ENCODE results near the gene GTPBP4. TPM values are rescaled to one million over a fixed set of nuclear protein-coding genes. Genes with fewer than 3 reads are reported as not detected.

GTPBP4 gene
- total RNA-seq, 1 donor from 2014 or later: 66.5 TPM

DNA sequence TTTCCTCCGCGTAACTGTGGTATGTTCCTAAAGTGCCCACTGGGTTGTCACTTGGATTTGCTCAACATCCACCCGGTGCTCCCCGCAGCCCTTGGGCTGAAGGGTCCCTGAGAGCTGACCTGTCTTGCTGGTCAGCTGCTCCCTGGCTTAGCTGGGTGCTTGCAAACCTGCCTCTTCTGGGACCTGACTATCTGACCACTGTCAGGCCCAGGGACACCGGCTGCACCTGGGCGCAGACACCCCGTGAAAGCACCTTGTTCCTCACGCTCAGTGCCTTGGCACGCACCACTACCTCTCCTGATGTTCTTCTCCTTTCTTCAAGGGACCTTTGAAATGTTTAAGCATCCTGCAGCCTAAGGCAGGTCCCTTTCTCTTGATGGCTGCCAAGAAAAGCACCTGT, 30.1 kb upstream of the GTPBP4 start:
- H3K4me3 ChIP-seq (ENCODE audit: low read depth, low read length): no peak overlapping the region
- no peak for DNase-seq (ENCODE audit: low read depth)
- TF ChIP-seq, protein P1, sequence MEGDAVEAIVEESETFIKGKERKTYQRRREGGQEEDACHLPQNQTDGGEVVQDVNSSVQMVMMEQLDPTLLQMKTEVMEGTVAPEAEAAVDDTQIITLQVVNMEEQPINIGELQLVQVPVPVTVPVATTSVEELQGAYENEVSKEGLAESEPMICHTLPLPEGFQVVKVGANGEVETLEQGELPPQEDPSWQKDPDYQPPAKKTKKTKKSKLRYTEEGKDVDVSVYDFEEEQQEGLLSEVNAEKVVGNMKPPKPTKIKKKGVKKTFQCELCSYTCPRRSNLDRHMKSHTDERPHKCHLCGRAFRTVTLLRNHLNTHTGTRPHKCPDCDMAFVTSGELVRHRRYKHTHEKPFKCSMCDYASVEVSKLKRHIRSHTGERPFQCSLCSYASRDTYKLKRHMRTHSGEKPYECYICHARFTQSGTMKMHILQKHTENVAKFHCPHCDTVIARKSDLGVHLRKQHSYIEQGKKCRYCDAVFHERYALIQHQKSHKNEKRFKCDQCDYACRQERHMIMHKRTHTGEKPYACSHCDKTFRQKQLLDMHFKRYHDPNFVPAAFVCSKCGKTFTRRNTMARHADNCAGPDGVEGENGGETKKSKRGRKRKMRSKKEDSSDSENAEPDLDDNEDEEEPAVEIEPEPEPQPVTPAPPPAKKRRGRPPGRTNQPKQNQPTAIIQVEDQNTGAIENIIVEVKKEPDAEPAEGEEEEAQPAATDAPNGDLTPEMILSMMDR (conservative IDR thresholded peaks at IDR 0.05; ENCODE audit: low read depth, low read length): no peak

DNA sequence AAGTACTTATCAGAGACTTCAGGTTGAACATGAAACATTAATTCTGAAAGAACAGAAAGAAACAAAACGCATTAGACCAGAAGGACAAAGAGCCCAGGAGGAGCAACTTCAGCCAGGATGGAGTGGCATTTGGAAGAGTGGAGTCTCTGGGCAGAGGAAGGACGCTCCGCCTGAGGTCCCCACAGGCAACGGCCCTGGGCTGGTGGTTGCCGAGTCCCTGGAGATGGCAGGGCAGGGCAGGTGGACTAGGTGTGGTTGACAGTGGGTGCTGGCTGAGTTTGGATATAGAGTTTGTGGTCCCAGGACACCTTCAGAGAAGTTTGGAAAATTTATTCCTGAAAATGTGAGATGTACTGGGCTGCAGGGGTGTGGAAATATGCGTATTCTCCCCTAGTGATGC, 29.4 kb upstream of the GTPBP4 start:
- TF ChIP-seq, protein P1 (conservative IDR thresholded peaks at IDR 0.05; ENCODE audit: low read depth, low read length): no peak
- no peak overlapping the region for H3K4me3 ChIP-seq (ENCODE audit: low read depth, low read length)
- DNase-seq (ENCODE audit: low read depth): no peak

DNA sequence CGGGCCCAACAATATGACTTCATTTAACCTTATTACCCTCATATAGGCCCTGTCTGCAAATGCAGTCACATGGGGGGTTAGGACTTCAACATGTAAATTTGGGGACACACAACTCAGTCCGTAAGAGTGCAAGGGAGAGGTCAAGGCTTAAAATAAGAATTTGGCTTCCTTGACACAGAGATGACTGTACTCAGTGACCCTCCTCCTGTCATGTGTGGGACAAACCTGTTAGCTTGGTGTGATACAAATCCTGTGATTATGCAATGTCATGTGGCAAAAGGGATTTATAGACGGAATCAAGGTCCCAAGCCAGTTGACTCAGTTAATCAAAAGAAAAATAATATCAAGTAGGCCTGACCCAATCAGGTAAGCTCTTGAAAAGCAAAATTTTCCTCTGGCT, 25.9 kb upstream of the GTPBP4 start:
- TF ChIP-seq, protein P1 (conservative IDR thresholded peaks at IDR 0.05; ENCODE audit: low read depth, low read length): no peak
- no peak for DNase-seq (ENCODE audit: low read depth)
- no peak overlapping the region for H3K4me3 ChIP-seq (ENCODE audit: low read depth, low read length)

DNA sequence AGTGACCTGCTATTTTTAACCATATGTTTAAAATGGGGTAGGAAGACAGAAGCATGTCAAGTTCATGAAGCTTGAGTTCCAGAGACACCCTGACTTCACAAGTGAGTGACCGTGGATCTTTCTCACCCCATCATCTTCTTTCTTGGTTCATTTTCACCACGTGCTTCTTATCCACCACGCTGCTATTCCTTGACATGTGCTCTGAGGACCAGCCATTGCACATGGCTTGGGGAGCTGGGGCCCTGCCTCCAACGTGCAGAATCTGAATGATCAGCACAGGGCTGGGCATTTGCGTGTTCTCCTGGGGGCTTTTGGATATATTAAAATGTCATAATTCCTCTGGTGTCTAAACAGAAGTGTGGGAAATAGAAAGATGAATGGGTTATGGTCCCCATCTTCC, 25.0 kb upstream of the GTPBP4 start:
- no peak for DNase-seq (ENCODE audit: low read depth)
- no peak overlapping the region for H3K4me3 ChIP-seq (ENCODE audit: low read depth, low read length)
- TF ChIP-seq, protein P1 (conservative IDR thresholded peaks at IDR 0.05; ENCODE audit: low read depth, low read length): no peak

DNA sequence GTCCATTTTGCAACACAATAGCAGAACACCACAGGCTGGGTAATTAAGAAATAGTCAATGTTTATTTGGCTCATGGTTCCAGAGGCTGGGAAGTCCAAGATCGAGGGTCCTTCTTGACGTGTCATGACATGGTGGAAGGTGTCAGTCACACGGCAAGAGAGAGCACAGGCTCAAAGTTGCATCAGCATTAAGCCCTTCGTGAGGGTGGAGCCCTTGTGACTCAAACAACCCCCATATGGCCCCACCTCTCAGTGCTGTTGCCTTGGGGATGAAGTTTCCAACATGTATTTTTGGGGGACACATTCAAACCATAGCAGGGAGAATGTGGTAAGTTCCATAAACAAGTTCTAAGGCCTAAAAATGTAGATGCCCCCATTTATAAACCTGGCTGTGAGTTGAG, 24.6 kb upstream of the GTPBP4 start:
- no peak for DNase-seq (ENCODE audit: low read depth)
- no peak overlapping the region for H3K4me3 ChIP-seq (ENCODE audit: low read depth, low read length)
- TF ChIP-seq, protein P1 (conservative IDR thresholded peaks at IDR 0.05; ENCODE audit: low read depth, low read length): no peak

DNA sequence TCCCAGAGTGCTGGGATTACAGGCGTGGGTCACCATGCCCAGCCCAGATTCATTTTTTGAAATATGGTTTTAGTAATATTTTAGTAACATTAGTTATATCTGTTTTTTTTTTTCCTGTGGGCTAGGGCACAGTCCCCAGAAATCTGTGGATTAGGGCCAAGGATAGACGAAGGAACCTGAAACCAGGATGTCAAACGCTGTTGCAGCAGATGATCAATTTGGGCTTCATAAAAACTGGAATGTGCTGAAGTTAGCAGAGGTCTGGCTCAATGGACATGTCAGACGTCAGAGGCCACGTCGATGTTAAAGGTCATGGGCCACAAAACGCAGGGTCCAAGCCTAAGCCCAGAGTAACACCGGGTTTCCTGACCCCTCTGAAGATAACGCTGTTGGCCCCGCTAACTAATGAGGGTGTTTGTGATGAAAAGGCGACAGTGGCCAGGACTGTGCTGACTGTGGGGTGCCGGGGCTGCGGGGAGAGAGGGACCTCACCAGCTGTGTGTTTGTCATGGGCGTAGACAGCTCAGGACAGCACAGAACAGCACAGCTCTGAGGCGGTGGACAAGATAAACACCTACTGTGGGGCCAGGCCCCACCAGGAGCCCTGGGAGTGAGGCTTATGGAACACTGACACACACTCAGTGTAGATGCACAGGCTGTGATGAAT, 23.8 kb upstream of the GTPBP4 start:
- TF ChIP-seq, protein P1 (conservative IDR thresholded peaks at IDR 0.05; ENCODE audit: low read depth, low read length): no peak
- no peak for DNase-seq (ENCODE audit: low read depth)
- H3K4me3 ChIP-seq (ENCODE audit: low read depth, low read length): no peak overlapping the region

DNA sequence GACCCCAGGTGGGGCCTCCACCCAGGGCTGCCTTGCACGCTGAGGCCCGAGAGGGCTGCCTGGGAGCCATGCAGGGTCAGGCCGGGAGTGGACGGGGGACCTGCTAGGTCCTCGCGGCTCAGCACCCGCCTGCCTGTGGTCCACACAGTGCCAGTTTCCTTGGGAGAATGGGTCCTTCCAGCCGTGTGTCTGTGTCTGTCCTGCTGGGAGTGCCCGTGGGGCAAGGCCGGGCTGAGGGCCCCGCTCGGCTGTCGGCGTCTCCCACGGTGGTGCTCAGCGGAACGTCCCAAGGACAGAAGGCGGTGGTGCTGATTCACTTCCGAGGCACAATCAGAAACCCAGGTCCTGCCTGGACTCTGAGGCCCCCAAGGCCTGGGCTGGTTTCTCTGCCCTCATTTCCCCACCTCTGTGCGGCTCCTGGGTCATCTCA, 23.2 kb upstream of the GTPBP4 start:
- TF ChIP-seq, protein P1 (conservative IDR thresholded peaks at IDR 0.05; ENCODE audit: low read depth, low read length): no peak
- no peak overlapping the region for H3K4me3 ChIP-seq (ENCODE audit: low read depth, low read length)
- no peak for DNase-seq (ENCODE audit: low read depth)
